PC-9 (cell line): ENCODE data around the gene TLE5.

Experiments used
- EZH2 ChIP-seq: fragments of 200-600 bp; sonication (generic); IDR thresholded peaks from 2 replicates; pipeline ENCODE4 v1.8.0; 2017; ENCODE audit warnings: antibody characterized with exemption, low read depth
- TF ChIP-seq, protein P1 (sequence below): fragments of 200-600 bp; sonication (generic); conservative IDR thresholded peaks from 2 replicates; pipeline ENCODE4 v1.6.1; 2017; ENCODE audit warnings: mixed run types, antibody characterized with exemption, mild to moderate bottlenecking, moderate library complexity

DNA sequence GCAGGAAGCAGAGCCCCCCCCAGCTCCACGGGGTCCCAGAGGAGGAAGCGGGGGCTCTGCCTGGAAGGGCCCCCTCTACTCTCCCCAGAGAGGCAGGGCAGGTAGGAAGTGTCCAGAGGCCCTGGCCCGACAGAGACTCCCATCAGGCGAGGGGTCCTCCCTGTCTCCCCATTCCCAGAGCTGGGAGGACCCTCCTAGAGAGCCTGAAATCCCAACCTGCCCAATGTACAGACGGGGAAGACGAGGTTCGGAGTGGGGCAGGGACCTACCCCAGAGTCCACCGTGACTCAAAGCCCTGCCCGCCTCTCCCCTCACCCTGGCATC lies 34.4 kb downstream of the TLE5 start:
- TF ChIP-seq, protein P1, sequence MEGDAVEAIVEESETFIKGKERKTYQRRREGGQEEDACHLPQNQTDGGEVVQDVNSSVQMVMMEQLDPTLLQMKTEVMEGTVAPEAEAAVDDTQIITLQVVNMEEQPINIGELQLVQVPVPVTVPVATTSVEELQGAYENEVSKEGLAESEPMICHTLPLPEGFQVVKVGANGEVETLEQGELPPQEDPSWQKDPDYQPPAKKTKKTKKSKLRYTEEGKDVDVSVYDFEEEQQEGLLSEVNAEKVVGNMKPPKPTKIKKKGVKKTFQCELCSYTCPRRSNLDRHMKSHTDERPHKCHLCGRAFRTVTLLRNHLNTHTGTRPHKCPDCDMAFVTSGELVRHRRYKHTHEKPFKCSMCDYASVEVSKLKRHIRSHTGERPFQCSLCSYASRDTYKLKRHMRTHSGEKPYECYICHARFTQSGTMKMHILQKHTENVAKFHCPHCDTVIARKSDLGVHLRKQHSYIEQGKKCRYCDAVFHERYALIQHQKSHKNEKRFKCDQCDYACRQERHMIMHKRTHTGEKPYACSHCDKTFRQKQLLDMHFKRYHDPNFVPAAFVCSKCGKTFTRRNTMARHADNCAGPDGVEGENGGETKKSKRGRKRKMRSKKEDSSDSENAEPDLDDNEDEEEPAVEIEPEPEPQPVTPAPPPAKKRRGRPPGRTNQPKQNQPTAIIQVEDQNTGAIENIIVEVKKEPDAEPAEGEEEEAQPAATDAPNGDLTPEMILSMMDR = no peak
- TF ChIP-seq EZH2 = no peak
